ENCODE measurements around the gene KIAA0586.
"Not testable (repeated sequence)": the region's sequence is repeated elsewhere in the genome, so short reads cannot be mapped to it uniquely, and the experiment has no call there.

KIAA0586 gene

GRCh38 chr14:58398895-58399294 lies 28.6 kb upstream of the KIAA0586 start:
- H3K4me3 ChIP-seq (ENCODE audit: low read depth, low read length), result no peak overlapping the region
- no peak for TF ChIP-seq CTCF (IDR thresholded peaks at IDR 0.05; ENCODE audit: low read depth, low read length)

GRCh38 chr14:58401587-58401986 lies 25.9 kb upstream of the KIAA0586 start:
- H3K4me3 ChIP-seq (ENCODE audit: low read depth, low read length), result no peak overlapping the region
- no peak for TF ChIP-seq CTCF (IDR thresholded peaks at IDR 0.05; ENCODE audit: low read depth, low read length)

GRCh38 chr14:58408681-58409215 lies 18.8 kb upstream of the KIAA0586 start:
- no peak overlapping the region for H3K4me3 ChIP-seq (ENCODE audit: low read depth, low read length)
- no peak for TF ChIP-seq CTCF (IDR thresholded peaks at IDR 0.05; ENCODE audit: low read depth, low read length)

- H3K4me3 ChIP-seq (ENCODE audit: low read depth, low read length), result no peak overlapping the region
- TF ChIP-seq CTCF (IDR thresholded peaks at IDR 0.05; ENCODE audit: low read depth, low read length), result no peak
These were observed 12.7 kb upstream of the KIAA0586 start for GRCh38 chr14:58414845-58415244.

- no peak for TF ChIP-seq CTCF (IDR thresholded peaks at IDR 0.05; ENCODE audit: low read depth, low read length)
These were observed 11.6 kb upstream of the KIAA0586 start for GRCh38 chr14:58415636-58416547.

GRCh38 chr14:58416934-58417333 lies 10.6 kb upstream of the KIAA0586 start:
- H3K4me3 ChIP-seq (ENCODE audit: low read depth, low read length), result not testable (repeated sequence)

More at GRCh38 chr14:58415636-58416547, 11.6 kb upstream of the KIAA0586 start:
- no peak overlapping the region for H3K4me3 ChIP-seq (ENCODE audit: low read depth, low read length)

GRCh38 chr14:58426670-58427280 lies 744 bp upstream of the KIAA0586 start:
- H3K4me3 ChIP-seq (ENCODE audit: low read depth, low read length), result peak overlapping the region; percentile 94
- TF ChIP-seq CTCF (IDR thresholded peaks at IDR 0.05; ENCODE audit: low read depth, low read length), result no peak

Data from WI38 (cell line).